Stomach (tissue), 4 donors: Measurements from ENCODE around the gene ATP7B.

Experiments used
- EP300 ChIP-seq: sonication (generic); formaldehyde crosslinking; IDR thresholded peaks from one replicate; pipeline ENCODE4 v1.6.1; 2017; ENCODE audit warnings: antibody characterized with exemption
- POLR2A ChIP-seq, 4 donors: fragments of 450-650 bp; IDR thresholded peaks; one replicate each; pipeline ENCODE4 v1.6.1; 2016; ENCODE audit warnings: antibody characterized with exemption in 4 of 4, control low read depth in 2 of 4, mild to moderate bottlenecking in 1 of 4, moderate library complexity in 1 of 4
- POLR2AphosphoS5 ChIP-seq, 3 donors: sonication (generic); formaldehyde crosslinking; IDR thresholded peaks; one replicate each; pipeline ENCODE4 v1.6.1; 2016; ENCODE audit warnings: antibody characterized with exemption in 3 of 3
- TF ChIP-seq, protein P1 (sequence below), 7 experiments: fragments of 450-650 bp in 4 of 7; fragments of 200-600 bp in 3 of 7; sonication (generic) in 3 of 7; IDR thresholded peaks; one replicate each; pipeline ENCODE4 v1.5.1; 2016 to 2019; ENCODE audit warnings: antibody characterized with exemption in 7 of 7, control low read depth in 2 of 7, mild to moderate bottlenecking in 1 of 7

DNA sequence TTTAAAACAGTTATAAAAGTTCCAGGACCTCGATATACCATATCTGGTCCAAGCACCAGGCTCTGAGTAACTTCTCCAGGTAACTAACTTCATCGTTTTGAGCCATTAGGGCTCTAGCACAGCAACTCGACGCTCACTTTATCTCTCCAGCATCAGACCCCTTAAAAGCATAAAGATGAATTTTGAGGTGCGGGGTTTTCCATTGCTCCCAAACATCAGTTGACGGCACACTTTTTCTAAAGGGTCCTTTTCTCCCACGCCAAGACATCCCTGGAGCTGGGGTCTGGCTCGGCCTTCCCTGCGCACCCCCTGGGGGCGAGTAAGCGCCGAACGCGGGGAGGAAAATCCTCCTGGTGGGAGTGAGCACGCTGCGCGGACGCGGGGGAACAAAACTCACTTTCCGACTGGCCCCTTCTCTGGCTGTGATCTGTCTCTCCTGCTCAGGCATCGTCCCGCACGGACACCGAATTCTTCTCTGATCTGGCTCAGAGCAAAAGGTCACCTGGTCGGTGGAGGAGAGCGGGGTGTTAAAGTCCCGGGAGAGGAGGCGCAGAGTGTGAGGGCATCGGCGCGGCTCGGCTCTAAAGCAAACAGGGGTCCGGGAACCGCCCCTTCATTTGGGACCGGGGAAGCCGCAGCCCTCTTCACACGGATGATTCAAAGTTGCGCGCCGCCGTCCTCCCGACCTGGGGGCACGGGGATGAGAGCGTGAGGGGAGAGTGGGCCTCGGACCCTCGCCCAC lies at the start of gene ATP7B:
- TF ChIP-seq POLR2AphosphoS5 (IDR thresholded peaks at IDR 0.05) (no peak), POLR2A (IDR thresholded peaks at IDR 0.05) (no peak), EP300 (no peak)
- TF ChIP-seq, protein P1, sequence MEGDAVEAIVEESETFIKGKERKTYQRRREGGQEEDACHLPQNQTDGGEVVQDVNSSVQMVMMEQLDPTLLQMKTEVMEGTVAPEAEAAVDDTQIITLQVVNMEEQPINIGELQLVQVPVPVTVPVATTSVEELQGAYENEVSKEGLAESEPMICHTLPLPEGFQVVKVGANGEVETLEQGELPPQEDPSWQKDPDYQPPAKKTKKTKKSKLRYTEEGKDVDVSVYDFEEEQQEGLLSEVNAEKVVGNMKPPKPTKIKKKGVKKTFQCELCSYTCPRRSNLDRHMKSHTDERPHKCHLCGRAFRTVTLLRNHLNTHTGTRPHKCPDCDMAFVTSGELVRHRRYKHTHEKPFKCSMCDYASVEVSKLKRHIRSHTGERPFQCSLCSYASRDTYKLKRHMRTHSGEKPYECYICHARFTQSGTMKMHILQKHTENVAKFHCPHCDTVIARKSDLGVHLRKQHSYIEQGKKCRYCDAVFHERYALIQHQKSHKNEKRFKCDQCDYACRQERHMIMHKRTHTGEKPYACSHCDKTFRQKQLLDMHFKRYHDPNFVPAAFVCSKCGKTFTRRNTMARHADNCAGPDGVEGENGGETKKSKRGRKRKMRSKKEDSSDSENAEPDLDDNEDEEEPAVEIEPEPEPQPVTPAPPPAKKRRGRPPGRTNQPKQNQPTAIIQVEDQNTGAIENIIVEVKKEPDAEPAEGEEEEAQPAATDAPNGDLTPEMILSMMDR (IDR thresholded peaks at IDR 0.05) = peak in 1 of 7 experiments; percentile 4
